ENCODE measurements around the gene MAPK11.

DNA sequence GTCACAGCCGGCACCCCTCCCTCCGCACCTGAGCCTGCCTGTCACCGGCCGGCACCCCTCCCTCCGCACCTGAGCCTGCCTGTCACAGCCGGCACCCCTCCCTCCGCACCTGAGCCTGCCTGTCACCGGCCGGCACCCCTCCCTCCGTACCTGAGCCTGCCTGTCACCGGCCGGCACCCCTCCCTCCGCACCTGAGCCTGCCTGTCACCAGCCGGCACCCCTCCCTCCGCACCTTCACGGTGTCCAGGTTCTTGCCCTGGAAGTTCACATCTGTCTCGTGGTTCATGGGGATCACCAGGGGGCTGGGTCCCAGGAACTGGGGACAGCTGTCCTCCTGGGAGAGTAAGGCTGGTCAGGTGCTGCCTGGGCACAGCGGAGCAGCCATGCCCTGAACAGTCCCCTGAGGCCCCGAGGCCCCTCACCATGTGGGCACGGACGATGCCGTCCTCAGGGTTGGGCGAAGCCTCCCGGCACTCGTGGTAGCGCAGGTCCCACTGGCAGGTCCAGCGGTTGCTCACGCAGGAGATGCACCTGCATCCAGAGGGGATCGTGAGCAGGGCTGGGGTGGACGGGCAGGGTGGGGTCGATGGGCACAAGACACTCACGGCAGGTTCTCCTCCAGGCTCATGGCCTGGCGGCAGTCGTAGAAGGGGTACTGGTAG lies 15.5 kb upstream of the MAPK11 start:
- TF ChIP-seq SP1 (IDR thresholded peaks at IDR 0.05) (no peak), ZNF384 (IDR thresholded peaks at IDR 0.05) (no peak), L3MBTL2 (conservative IDR thresholded peaks at IDR 0.05) (no peak), FOXA1 (IDR thresholded peaks at IDR 0.05) (no peak), SUZ12 (IDR thresholded peaks at IDR 0.05) (no peak), TARDBP (IDR thresholded peaks at IDR 0.05) (no peak), BHLHE40 (IDR thresholded peaks at IDR 0.05; ENCODE audit: borderline replicate concordance) (no peak), LEF1 (IDR thresholded peaks at IDR 0.05; ENCODE audit: borderline replicate concordance) (no peak)

Measured in HEK293T (cell line).